ENCODE measurements around the gene TSHZ2. TPM values are rescaled to one million over a fixed set of nuclear protein-coding genes. Genes with fewer than 3 reads are reported as not detected.
"Not testable (repeated sequence)": the region's sequence is repeated elsewhere in the genome, so short reads cannot be mapped to it uniquely, and the experiment has no call there.

Gene TSHZ2
- total RNA-seq, 1 donor from 2014 or later = 22.9 TPM

DNA sequence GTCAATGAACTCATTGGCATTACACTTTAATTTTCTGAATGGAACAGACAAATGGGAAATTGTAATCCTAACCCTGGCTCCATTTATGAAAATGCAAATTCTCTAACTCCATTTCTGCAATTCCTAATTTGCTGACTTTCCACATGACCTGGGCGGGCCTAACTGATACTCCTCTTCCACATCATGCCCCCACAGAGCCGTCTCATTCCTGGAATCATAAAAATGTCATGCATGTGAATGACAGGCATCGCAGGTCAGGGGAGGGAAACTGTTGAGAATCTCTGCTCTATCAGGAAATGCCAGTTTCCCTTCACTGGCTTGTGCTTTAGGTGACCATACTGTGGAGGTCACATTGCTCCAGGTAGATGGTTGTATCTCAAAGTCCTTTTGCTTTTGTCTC lies 456.4 kb downstream of the TSHZ2 start:
- Mint-ChIP-seq H3K4me3 (ENCODE audit: low read depth) (no peak overlapping the region), H3K4me1 (ENCODE audit: low read depth) (peaks cover 4% of the 10 kb centered on the region), H3K27ac (peak overlapping the region; percentile 52), H3K36me3 (ENCODE audit: insufficient read depth) (peaks cover 8% of the 10 kb centered on the region), H3K9me3 (ENCODE audit: low read depth) (peaks cover 15% of the 10 kb centered on the region), H3K27me3 (no peaks in the 10 kb centered on the region)
- no peak for DNase-seq (ENCODE audit: low spot score, unreplicated experiment)
- no peak for TF ChIP-seq CTCF (IDR thresholded peaks at IDR 0.05; ENCODE audit: unreplicated experiment)

GRCh38 chr20:53428996-53429395 lies 456.8 kb downstream of the TSHZ2 start:
- peaks cover 15% of the 10 kb centered on the region for H3K9me3 Mint-ChIP-seq (ENCODE audit: low read depth)
- H3K4me1 Mint-ChIP-seq (ENCODE audit: low read depth) = peaks cover 4% of the 10 kb centered on the region
- no peak for DNase-seq (ENCODE audit: low spot score, unreplicated experiment)
- peak overlapping the region; percentile 52 for H3K27ac Mint-ChIP-seq
- no peak overlapping the region for H3K4me3 Mint-ChIP-seq (ENCODE audit: low read depth)
- peaks cover 8% of the 10 kb centered on the region for H3K36me3 Mint-ChIP-seq (ENCODE audit: insufficient read depth)
- no peak for TF ChIP-seq CTCF (IDR thresholded peaks at IDR 0.05; ENCODE audit: unreplicated experiment)
- H3K27me3 Mint-ChIP-seq = no peaks in the 10 kb centered on the region

- no peaks in the 10 kb centered on the region for H3K27me3 Mint-ChIP-seq
- H3K36me3 Mint-ChIP-seq (ENCODE audit: insufficient read depth) = peaks cover 3% of the 10 kb centered on the region
- no peak for TF ChIP-seq CTCF (IDR thresholded peaks at IDR 0.05; ENCODE audit: unreplicated experiment)
- no peaks in the 10 kb centered on the region for H3K4me1 Mint-ChIP-seq (ENCODE audit: low read depth)
- no peak for DNase-seq (ENCODE audit: low spot score, unreplicated experiment)
- peaks cover 3% of the 10 kb centered on the region for H3K9me3 Mint-ChIP-seq (ENCODE audit: low read depth)
- no peak overlapping the region for H3K4me3 Mint-ChIP-seq (ENCODE audit: low read depth)
- H3K27ac Mint-ChIP-seq = no peak overlapping the region
Measured at GRCh38 chr20:53434662-53435061, 462.5 kb downstream of the TSHZ2 start.

DNA sequence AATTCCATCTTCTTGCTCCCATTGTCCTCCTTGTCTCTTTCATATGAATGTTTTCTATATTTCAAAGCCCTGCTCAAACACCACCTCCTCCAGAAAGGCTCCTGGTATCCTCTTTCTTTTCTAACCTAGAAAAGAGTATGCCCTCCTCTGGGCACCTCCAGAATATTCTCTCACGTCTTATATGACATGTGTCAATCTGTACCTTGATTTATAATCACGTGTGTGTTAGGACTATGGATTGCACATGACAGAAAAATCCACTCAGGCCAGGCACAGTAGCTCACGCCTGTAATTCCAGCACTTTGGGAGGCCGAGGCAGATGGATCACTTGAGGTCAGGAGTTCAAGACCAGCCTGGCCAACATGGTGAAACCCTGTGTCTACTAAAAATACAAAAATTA lies 464.8 kb downstream of the TSHZ2 start:
- H3K9me3 Mint-ChIP-seq (ENCODE audit: low read depth); H3K4me1 Mint-ChIP-seq (ENCODE audit: low read depth); H3K27me3 Mint-ChIP-seq; H3K4me3 Mint-ChIP-seq (ENCODE audit: low read depth); DNase-seq (ENCODE audit: low spot score, unreplicated experiment); H3K36me3 Mint-ChIP-seq (ENCODE audit: insufficient read depth): not testable (repeated sequence)
- H3K27ac Mint-ChIP-seq = peak overlapping the region; percentile 35

GRCh38 chr20:53438368-53438767 lies 466.2 kb downstream of the TSHZ2 start:
- DNase-seq (ENCODE audit: low spot score, unreplicated experiment) = no peak
- Mint-ChIP-seq H3K27me3 (no peaks in the 10 kb centered on the region), H3K4me1 (ENCODE audit: low read depth) (no peaks in the 10 kb centered on the region)

More at GRCh38 chr20:53438368-53438767, 466.2 kb downstream of the TSHZ2 start:
- peaks cover 3% of the 10 kb centered on the region for H3K9me3 Mint-ChIP-seq (ENCODE audit: low read depth)
- TF ChIP-seq CTCF (IDR thresholded peaks at IDR 0.05; ENCODE audit: unreplicated experiment) = no peak
- no peak overlapping the region for H3K27ac Mint-ChIP-seq
- H3K36me3 Mint-ChIP-seq (ENCODE audit: insufficient read depth) = peaks cover 3% of the 10 kb centered on the region
- no peak overlapping the region for H3K4me3 Mint-ChIP-seq (ENCODE audit: low read depth)

Measured in progenitor cell of endocrine pancreas (in vitro differentiated cells).